Tibial nerve (tissue), 4 donors: ENCODE results near the gene CREB1.

Source experiments
- CTCF ChIP-seq, 5 experiments: fragments of 200-600 bp in 3 of 5; fragments of 450-650 bp in 2 of 5; sonication (generic) in 3 of 5; IDR thresholded peaks; one replicate each; pipeline ENCODE4 v1.5.1; 2016 to 2019; ENCODE audit warnings: antibody characterized with exemption in 5 of 5, mild to moderate bottlenecking in 3 of 5, moderate library complexity in 2 of 5
- EP300 ChIP-seq, 2 donors: sonication (generic); formaldehyde crosslinking; IDR thresholded peaks; one replicate each; pipeline ENCODE4 v1.6.1; 2017; ENCODE audit warnings: antibody characterized with exemption in 2 of 2, mild to moderate bottlenecking in 1 of 2

- TF ChIP-seq CTCF (IDR thresholded peaks at IDR 0.05) (no peak), EP300 (IDR thresholded peaks at IDR 0.05) (no peak)
Measured at GRCh38 chr2:207499114-207499513, 30.6 kb upstream of the CREB1 start.
